K562 (cell line): Measurements from ENCODE around the gene DELE1. TPM values are rescaled to one million over a fixed set of nuclear protein-coding genes. Genes with fewer than 3 reads are reported as not detected.
A peak's percentile ranks its signal among the peaks of the same experiment; 100 is the strongest.

Experiments
- ATF7 ChIP-seq: fragments of 450-650 bp; IDR thresholded peaks from 2 replicates; pipeline ENCODE4 v1.7.1; 2014; ENCODE audit warnings: mild to moderate bottlenecking, moderate library complexity
- BRD9 ChIP-seq: fragments of 450-650 bp; IDR thresholded peaks from 2 replicates; pipeline ENCODE4 v1.6.1; 2018; ENCODE audit warnings: low read depth; ENCODE audit not compliant: partially characterized antibody
- BRF1 ChIP-seq: IDR thresholded peaks from 3 replicates; pipeline ENCODE4 v1.6.1; 2011; ENCODE audit warnings: borderline replicate concordance, mild to moderate bottlenecking; ENCODE audit not compliant: insufficient read length; ENCODE audit errors: extremely low read depth
- ESRRA ChIP-seq: fragments of 450-650 bp; IDR thresholded peaks from 2 replicates; pipeline ENCODE4 v1.6.1; 2014; ENCODE audit warnings: low read depth, mild to moderate bottlenecking, moderate library complexity, borderline replicate concordance
- EWSR1 ChIP-seq: fragments of 450-650 bp; IDR thresholded peaks from 2 replicates; pipeline ENCODE4 v1.6.1; 2018; ENCODE audit warnings: borderline replicate concordance, mild to moderate bottlenecking, low read depth, moderate library complexity; ENCODE audit not compliant: partially characterized antibody
- HDAC2 ChIP-seq: fragments of 450-650 bp; IDR thresholded peaks from 2 replicates; pipeline ENCODE4 v1.6.1; 2016; ENCODE audit warnings: mild to moderate bottlenecking
- HDAC8 ChIP-seq: fragments of 450-650 bp; IDR thresholded peaks from 2 replicates; pipeline ENCODE4 v1.6.1; 2016; ENCODE audit warnings: mild to moderate bottlenecking, missing genetic modification characterization, moderate library complexity, missing compliant biosample characterization
- KLF13 ChIP-seq: fragments of 450-650 bp; IDR thresholded peaks from 2 replicates; pipeline ENCODE4 v1.6.1; 2016; ENCODE audit warnings: missing genetic modification characterization, low read depth, mild to moderate bottlenecking, missing compliant biosample characterization, moderate library complexity, borderline replicate concordance
- MBD2 ChIP-seq: sonication (generic); IDR thresholded peaks from 2 replicates; pipeline ENCODE4 v1.6.1; 2016; ENCODE audit warnings: low read depth, borderline replicate concordance
- NCOA1 ChIP-seq: fragments of 450-650 bp; IDR thresholded peaks from 2 replicates; pipeline ENCODE4 v1.6.1; 2016; ENCODE audit warnings: low read depth
- NCOA6 ChIP-seq: fragments of 450-650 bp; IDR thresholded peaks from 2 replicates; pipeline ENCODE4 v1.6.1; 2017; ENCODE audit warnings: mild to moderate bottlenecking
- NRF1 ChIP-seq, 2 experiments: fragments of 450-650 bp; IDR thresholded peaks in 1 of 2; conservative IDR thresholded peaks in 1 of 2; 2 replicates each; pipeline ENCODE4 v1.6.1; 2014; ENCODE audit warnings: mild to moderate bottlenecking in 2 of 2
- POLR2AphosphoS2 ChIP-seq: IDR thresholded peaks from 2 replicates; pipeline ENCODE4 v1.6.1; 2012; ENCODE audit warnings: low read length, improper control_type of control experiment
- POLR2B ChIP-seq: fragments of 450-650 bp; IDR thresholded peaks from 2 replicates; pipeline ENCODE4 v1.6.1; 2018; ENCODE audit warnings: low read depth; ENCODE audit not compliant: partially characterized antibody
- RCOR1 ChIP-seq, 2 experiments: IDR thresholded peaks; 2 replicates each; pipeline ENCODE4 v1.6.1; 2012; ENCODE audit warnings: low read depth in 2 of 2, low read length in 2 of 2, borderline replicate concordance in 1 of 2, improper control_type of control experiment in 1 of 2
- SIRT6 ChIP-seq: IDR thresholded peaks from one replicate; pipeline ENCODE4 v1.6.1; 2012; ENCODE audit warnings: low read depth, mild to moderate bottlenecking, control low read depth, inconsistent platforms, low read length, moderate library complexity
- TOE1 ChIP-seq, 2 experiments: fragments of 450-650 bp in 1 of 2; sonication (generic) in 1 of 2; formaldehyde crosslinking in 1 of 2; IDR thresholded peaks; 2 replicates each; pipeline versions ENCODE4 v1.7.1 to v1.8.0; 2016 to 2022; ENCODE audit warnings: borderline replicate concordance in 2 of 2, mild to moderate bottlenecking in 2 of 2, antibody characterized with exemption in 1 of 2, inconsistent platforms in 1 of 2, low read depth in 1 of 2, missing genetic modification reagents in 1 of 2, moderate library complexity in 1 of 2
- ZNF165 ChIP-seq: fragments of 250-450 bp; sonication (Bioruptor Pico); IDR thresholded peaks from 2 replicates; pipeline ENCODE4 v1.4.0; 2020; ENCODE audit warnings: borderline replicate concordance
- ZNF551 ChIP-seq: fragments of 250-450 bp; sonication (Bioruptor Pico); IDR thresholded peaks from 2 replicates; pipeline ENCODE4 v1.5.0; 2021; ENCODE audit warnings: mild to moderate bottlenecking, moderate library complexity
- polyA plus RNA-seq, 8 experiments: library from polyadenylated mRNA; depleted of rRNA in 4 of 8; stranded (reverse) in 5 of 8; unstranded in 3 of 8; fragments of >200 nt; fragmentation: Nextera tagmentation in 2 of 8; fragmentation: Illumina TruSeq in 1 of 8; extraction: Ambion mirVana in 2 of 8; extraction: Trizol in 1 of 8; gene quantifications; 2 replicates each; pipeline versions ENCODE4 v1.2.1 to v1.2.3, GENCODE V29; 2011 to 2014; ENCODE audit warnings: inconsistent platforms in 1 of 8, missing spikeins in 1 of 8
- total RNA-seq, 7 experiments: library from RNA; depleted of rRNA in 6 of 7; stranded (reverse); fragments of >200 nt in 6 of 7; fragmentation: Illumina TruSeq in 2 of 7; extraction: Trizol in 2 of 7; gene quantifications; 2 replicates each; pipeline versions ENCODE4 v1.2.1 to v1.2.3, GENCODE V29; 2011 to 2021; ENCODE audit warnings: low replicate concordance in 1 of 7
- TF ChIP-seq, protein P1 (sequence below): sonication (generic); formaldehyde crosslinking; IDR thresholded peaks from 2 replicates; pipeline ENCODE4 v1.8.0; 2022; ENCODE audit warnings: mild to moderate bottlenecking, missing genetic modification reagents
- TF ChIP-seq, protein P2 (sequence below): fragments of 450-650 bp; formaldehyde crosslinking; IDR thresholded peaks from 2 replicates; pipeline ENCODE4 v1.4.0; 2022; ENCODE audit warnings: mild to moderate bottlenecking, moderate library complexity
- TF ChIP-seq, protein P3 (sequence below): fragments of 150-350 bp; IDR thresholded peaks from 2 replicates; pipeline ENCODE4 v1.6.1; 2014; ENCODE audit warnings: low read depth, mild to moderate bottlenecking, low read length, borderline replicate concordance
- TF ChIP-seq, protein P4 (sequence below): sonication (generic); formaldehyde crosslinking; IDR thresholded peaks from 2 replicates; pipeline ENCODE4 v1.9.0; 2022; ENCODE audit warnings: mild to moderate bottlenecking, missing genetic modification reagents

DELE1 gene
- total and polyA plus RNA-seq, 9 of the 15 experiments (the other 6 are each of a cell fraction or from before 2014, with no cell fraction given) = 16.6 to 74.4 (median 49.8) TPM

DNA sequence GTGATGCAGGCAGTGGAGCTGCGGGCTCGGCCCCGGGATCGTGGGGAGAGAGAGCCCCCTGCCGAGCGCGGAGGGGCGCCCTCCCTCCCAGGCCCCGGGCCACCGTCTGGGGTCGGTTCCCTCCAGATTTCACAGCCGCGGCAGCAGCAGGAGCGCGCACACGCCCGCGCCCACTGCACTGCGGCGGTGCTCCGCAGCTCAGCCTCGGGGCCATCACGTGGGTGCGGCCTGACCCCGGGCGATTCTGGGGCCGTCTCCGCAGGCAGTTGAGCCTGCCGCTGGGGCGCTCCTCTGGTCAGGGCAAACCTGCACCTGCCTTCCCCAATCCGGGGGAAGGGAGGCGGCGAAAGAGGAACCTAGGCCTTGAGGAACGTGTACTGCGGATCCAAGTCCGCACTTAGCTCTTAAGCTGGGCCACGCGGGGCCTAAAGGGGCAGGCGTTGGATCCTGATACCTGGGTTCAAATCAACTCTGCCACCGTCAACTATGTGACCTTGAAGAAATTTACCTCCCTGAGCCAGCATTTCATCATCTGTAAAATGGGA, 9.4 kb upstream of the DELE1 start (continued):
- TF ChIP-seq, protein P1, sequence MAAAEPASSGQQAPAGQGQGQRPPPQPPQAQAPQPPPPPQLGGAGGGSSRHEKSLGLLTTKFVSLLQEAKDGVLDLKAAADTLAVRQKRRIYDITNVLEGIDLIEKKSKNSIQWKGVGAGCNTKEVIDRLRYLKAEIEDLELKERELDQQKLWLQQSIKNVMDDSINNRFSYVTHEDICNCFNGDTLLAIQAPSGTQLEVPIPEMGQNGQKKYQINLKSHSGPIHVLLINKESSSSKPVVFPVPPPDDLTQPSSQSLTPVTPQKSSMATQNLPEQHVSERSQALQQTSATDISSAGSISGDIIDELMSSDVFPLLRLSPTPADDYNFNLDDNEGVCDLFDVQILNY = no peak
- TF ChIP-seq SIRT6 (no peak), BRD9 (no peak), KLF13 (tag) (no peak), MBD2 (no peak), HDAC2 (no peak), POLR2AphosphoS2 (no peak), ZNF165 (no peak), NCOA6 (no peak), RCOR1 (IDR thresholded peaks at IDR 0.05; ENCODE audit: borderline replicate concordance in 1 of 2, low read depth in 2 of 2, low read length in 2 of 2) (peak in 1 of 2 experiments; percentile 43; a peak in 1 of 4 replicates), ESRRA (peak; percentile 74), NRF1 (conservative IDR thresholded peaks at IDR 0.05 in 1 of 2, IDR thresholded peaks at IDR 0.05 in 1 of 2) (peak; percentile 73 to 78), ATF7 (peak; percentile 70; the same call in 1 of the 2 replicates), POLR2B (no peak), HDAC8 (tag) (peak; percentile 38; the same call in 1 of the 2 replicates), TOE1 (IDR thresholded peaks at IDR 0.05; ENCODE audit: borderline replicate concordance) (peak; percentile 46; the same call in 1 of the 2 replicates), TOE1 (CRISPR knock-in tag; IDR thresholded peaks at IDR 0.05; ENCODE audit: borderline replicate concordance, low read depth) (no peak), ZNF551 (CRISPR knock-in tag) (no peak), EWSR1 (no peak), NCOA1 (no peak), BRF1 (no peak)
- TF ChIP-seq, protein P2, sequence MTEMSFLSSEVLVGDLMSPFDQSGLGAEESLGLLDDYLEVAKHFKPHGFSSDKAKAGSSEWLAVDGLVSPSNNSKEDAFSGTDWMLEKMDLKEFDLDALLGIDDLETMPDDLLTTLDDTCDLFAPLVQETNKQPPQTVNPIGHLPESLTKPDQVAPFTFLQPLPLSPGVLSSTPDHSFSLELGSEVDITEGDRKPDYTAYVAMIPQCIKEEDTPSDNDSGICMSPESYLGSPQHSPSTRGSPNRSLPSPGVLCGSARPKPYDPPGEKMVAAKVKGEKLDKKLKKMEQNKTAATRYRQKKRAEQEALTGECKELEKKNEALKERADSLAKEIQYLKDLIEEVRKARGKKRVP = no peak
- TF ChIP-seq, protein P3, sequence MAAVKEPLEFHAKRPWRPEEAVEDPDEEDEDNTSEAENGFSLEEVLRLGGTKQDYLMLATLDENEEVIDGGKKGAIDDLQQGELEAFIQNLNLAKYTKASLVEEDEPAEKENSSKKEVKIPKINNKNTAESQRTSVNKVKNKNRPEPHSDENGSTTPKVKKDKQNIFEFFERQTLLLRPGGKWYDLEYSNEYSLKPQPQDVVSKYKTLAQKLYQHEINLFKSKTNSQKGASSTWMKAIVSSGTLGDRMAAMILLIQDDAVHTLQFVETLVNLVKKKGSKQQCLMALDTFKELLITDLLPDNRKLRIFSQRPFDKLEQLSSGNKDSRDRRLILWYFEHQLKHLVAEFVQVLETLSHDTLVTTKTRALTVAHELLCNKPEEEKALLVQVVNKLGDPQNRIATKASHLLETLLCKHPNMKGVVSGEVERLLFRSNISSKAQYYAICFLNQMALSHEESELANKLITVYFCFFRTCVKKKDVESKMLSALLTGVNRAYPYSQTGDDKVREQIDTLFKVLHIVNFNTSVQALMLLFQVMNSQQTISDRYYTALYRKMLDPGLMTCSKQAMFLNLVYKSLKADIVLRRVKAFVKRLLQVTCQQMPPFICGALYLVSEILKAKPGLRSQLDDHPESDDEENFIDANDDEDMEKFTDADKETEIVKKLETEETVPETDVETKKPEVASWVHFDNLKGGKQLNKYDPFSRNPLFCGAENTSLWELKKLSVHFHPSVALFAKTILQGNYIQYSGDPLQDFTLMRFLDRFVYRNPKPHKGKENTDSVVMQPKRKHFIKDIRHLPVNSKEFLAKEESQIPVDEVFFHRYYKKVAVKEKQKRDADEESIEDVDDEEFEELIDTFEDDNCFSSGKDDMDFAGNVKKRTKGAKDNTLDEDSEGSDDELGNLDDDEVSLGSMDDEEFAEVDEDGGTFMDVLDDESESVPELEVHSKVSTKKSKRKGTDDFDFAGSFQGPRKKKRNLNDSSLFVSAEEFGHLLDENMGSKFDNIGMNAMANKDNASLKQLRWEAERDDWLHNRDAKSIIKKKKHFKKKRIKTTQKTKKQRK = no peak
- TF ChIP-seq, protein P4, sequence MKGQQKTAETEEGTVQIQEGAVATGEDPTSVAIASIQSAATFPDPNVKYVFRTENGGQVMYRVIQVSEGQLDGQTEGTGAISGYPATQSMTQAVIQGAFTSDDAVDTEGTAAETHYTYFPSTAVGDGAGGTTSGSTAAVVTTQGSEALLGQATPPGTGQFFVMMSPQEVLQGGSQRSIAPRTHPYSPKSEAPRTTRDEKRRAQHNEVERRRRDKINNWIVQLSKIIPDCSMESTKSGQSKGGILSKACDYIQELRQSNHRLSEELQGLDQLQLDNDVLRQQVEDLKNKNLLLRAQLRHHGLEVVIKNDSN = peak; percentile 95
